HG02938 (cell line): ENCODE results near the gene XG.

Source experiments
- ATAC-seq: cut with Tn5 transposase; IDR thresholded peaks from one replicate; pipeline ENCODE4 v1.9.1; 2021; ENCODE audit warnings: mild to moderate bottlenecking, moderate library complexity; ENCODE audit not compliant: unreplicated experiment

Gene XG

DNA sequence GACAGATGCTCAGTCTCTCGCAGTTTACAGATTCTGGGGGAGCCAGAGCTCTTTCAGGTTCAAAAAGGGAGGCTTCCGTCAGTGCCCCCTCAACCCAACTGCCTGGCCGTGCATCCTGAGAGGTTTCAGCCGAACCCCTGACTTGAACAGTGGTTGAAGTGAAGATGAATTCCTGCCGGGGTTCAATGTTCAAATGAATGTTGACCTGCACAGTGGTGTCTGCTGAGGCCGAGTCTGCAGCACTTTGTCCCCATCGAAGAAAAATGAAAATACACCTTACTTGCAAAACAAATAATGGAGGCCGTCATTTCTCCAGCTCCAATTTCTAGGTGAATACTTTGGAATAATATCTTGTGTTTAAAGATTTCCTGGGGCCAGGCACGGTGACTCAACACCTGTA is 110.6 kb downstream of the XG start:
- ATAC-seq, result no peak

DNA sequence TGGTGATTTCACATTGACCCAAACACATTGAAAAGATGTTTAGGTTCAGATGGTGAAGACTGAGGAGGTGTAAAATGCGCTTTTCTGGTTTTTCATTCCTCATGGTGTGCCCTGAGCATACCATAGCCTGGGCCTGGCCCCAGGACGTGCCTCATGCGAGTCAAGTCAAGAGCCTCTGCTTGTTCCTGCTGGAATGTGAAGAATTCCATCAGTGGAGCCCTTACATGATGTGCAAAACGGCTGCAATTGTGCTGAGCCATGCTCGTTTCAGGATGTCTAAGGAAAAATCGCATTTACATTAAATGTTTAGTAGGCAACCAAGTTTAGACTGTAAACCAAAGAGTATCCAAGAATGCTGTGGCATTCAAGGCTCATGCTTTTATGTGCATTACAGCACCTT is 111.8 kb downstream of the XG start:
- no peak for ATAC-seq
